Tibial artery (tissue), 4 donors: Measurements from ENCODE around the gene PLCH1.

Source experiments
- DNase-seq, 2 donors: peaks; one replicate each; pipeline ENCODE4 v3.0.0-alpha.2; 2019
- H3K27ac ChIP-seq, 2 donors: fragments of 200-600 bp; sonication (generic) in 1 of 2; 1 replicate in 1 of 2; 2 replicates in 1 of 2; pipeline ENCODE4 v1.5.1; 2018 to 2019; ENCODE audit warnings: mild to moderate bottlenecking in 1 of 2
- H3K27me3 ChIP-seq, 2 donors: fragments of 200-600 bp; sonication (generic) in 1 of 2; one replicate each; pipeline versions ENCODE4 v1.5.1 to v1.6.0; 2016 to 2019
- H3K36me3 ChIP-seq, 3 donors: fragments of 200-600 bp; sonication (generic) in 2 of 3; one replicate each; pipeline ENCODE4 v1.5.1; 2016 to 2019; ENCODE audit warnings: mild to moderate bottlenecking in 2 of 3
- H3K4me1 ChIP-seq, 4 donors: fragments of 200-600 bp; sonication (generic) in 2 of 4; 1 replicate in 3 of 4; 2 replicates in 1 of 4; pipeline ENCODE4 v1.5.1; 2016 to 2019
- H3K4me3 ChIP-seq, 2 donors: fragments of 200-600 bp; sonication (generic) in 1 of 2; 1 replicate in 1 of 2; 2 replicates in 1 of 2; pipeline ENCODE4 v1.5.1; 2018 to 2019; ENCODE audit warnings: mild to moderate bottlenecking in 2 of 2
- H3K9me3 ChIP-seq, 3 donors: fragments of 200-600 bp; sonication (generic) in 1 of 3; one replicate each; pipeline ENCODE4 v1.5.1; 2016 to 2019
- CTCF ChIP-seq, 2 experiments: fragments of 200-600 bp in 1 of 2; fragments of 450-650 bp in 1 of 2; IDR thresholded peaks; one replicate each; pipeline ENCODE4 v1.5.1; 2017 to 2019; ENCODE audit warnings: antibody characterized with exemption in 2 of 2, mild to moderate bottlenecking in 1 of 2, moderate library complexity in 1 of 2
- intact Hi-C: fragments of 100-400 bp; cut with DNase I; formaldehyde crosslinking; loops from one replicate; pipeline ENCODE4 v1.15.0; 2023; ENCODE audit warnings: low total_unique reads

Gene PLCH1

GRCh38 chr3:155688481-155688880 lies 56.4 kb downstream of the PLCH1 start:
- TF ChIP-seq CTCF (IDR thresholded peaks at IDR 0.05): no peak
- H3K9me3 ChIP-seq: no peaks in the 10 kb centered on the region
- no peaks in the 10 kb centered on the region for H3K36me3 ChIP-seq
- intact Hi-C loops: no loop called here
- H3K27me3 ChIP-seq: no peaks in the 10 kb centered on the region
- H3K4me3 ChIP-seq: no peak overlapping the region
- no peaks in the 10 kb centered on the region for H3K4me1 ChIP-seq
- DNase-seq: no peak
- no peak overlapping the region for H3K27ac ChIP-seq

GRCh38 chr3:155683344-155683720 lies 61.5 kb downstream of the PLCH1 start:
- Histone ChIP-seq H3K4me3 (no peak overlapping the region), H3K27me3 (no peaks in the 10 kb centered on the region), H3K36me3 (no peaks in the 10 kb centered on the region), H3K27ac (no peak overlapping the region), H3K9me3 (no peaks in the 10 kb centered on the region), H3K4me1 (no peaks in the 10 kb centered on the region)
- no peak for DNase-seq
- intact Hi-C loops: no loop called here
- no peak for TF ChIP-seq CTCF (IDR thresholded peaks at IDR 0.05)

- intact Hi-C loops: no loop called here
- H3K27ac ChIP-seq: no peak overlapping the region
- DNase-seq: no peak
Observed at GRCh38 chr3:155682426-155683343, 62.2 kb downstream of the PLCH1 start.

GRCh38 chr3:155676252-155676981 lies 68.5 kb downstream of the PLCH1 start:
- peaks cover 0 to 4% (median 0%) of the 10 kb centered on the region in 4 donors for H3K4me1 ChIP-seq
- H3K36me3 ChIP-seq: no peaks in the 10 kb centered on the region
- H3K27me3 ChIP-seq: no peaks in the 10 kb centered on the region
- no peaks in the 10 kb centered on the region for H3K9me3 ChIP-seq
- H3K4me3 ChIP-seq: peak overlapping the region in 1 of 2 donors; percentile 10
- TF ChIP-seq CTCF (IDR thresholded peaks at IDR 0.05): no peak
- intact Hi-C loops: no loop called here
- DNase-seq: peak in 1 of 2 donors; percentile 31
- H3K27ac ChIP-seq: no peak overlapping the region

More at GRCh38 chr3:155682426-155683343, 62.2 kb downstream of the PLCH1 start:
- Histone ChIP-seq H3K4me3 (no peak overlapping the region), H3K36me3 (no peaks in the 10 kb centered on the region), H3K4me1 (no peaks in the 10 kb centered on the region), H3K9me3 (no peaks in the 10 kb centered on the region), H3K27me3 (no peaks in the 10 kb centered on the region)
- TF ChIP-seq CTCF (IDR thresholded peaks at IDR 0.05): no peak

GRCh38 chr3:155675094-155675493 lies 69.8 kb downstream of the PLCH1 start:
- H3K27ac ChIP-seq: no peak overlapping the region
- H3K9me3 ChIP-seq: no peaks in the 10 kb centered on the region
- peaks cover 0 to 4% (median 0%) of the 10 kb centered on the region in 4 donors for H3K4me1 ChIP-seq
- TF ChIP-seq CTCF (IDR thresholded peaks at IDR 0.05): no peak
- no peak for DNase-seq
- H3K36me3 ChIP-seq: no peaks in the 10 kb centered on the region
- no peak overlapping the region for H3K4me3 ChIP-seq
- intact Hi-C loops: no loop called here
- H3K27me3 ChIP-seq: no peaks in the 10 kb centered on the region
